ENCODE results near the gene INPP5A. TPM values are rescaled to one million over a fixed set of nuclear protein-coding genes. Genes with fewer than 3 reads are reported as not detected.

The INPP5A gene
- total RNA-seq, 1 donor from 2014 or later, result 36.3 TPM

- H3K9me3 Mint-ChIP-seq (ENCODE audit: unreplicated experiment), result peaks cover 1% of the 10 kb centered on the region
- no peak for DNase-seq
- H3K36me3 Mint-ChIP-seq (ENCODE audit: unreplicated experiment), result no peaks in the 10 kb centered on the region
- no peak overlapping the region for H3K4me3 Mint-ChIP-seq (ENCODE audit: unreplicated experiment)
- peaks cover 3% of the 10 kb centered on the region for H3K27me3 Mint-ChIP-seq (ENCODE audit: unreplicated experiment)
- no peak overlapping the region for H3K27ac Mint-ChIP-seq (ENCODE audit: unreplicated experiment)
- no peak for TF ChIP-seq CTCF (IDR thresholded peaks at IDR 0.05; ENCODE audit: partially characterized antibody, unreplicated experiment)
- peaks cover 9% of the 10 kb centered on the region for H3K4me1 Mint-ChIP-seq (ENCODE audit: low read depth, unreplicated experiment)
Observed at GRCh38 chr10:132735341-132735775, 197.8 kb downstream of the INPP5A start.

- no peaks in the 10 kb centered on the region for H3K36me3 Mint-ChIP-seq (ENCODE audit: unreplicated experiment)
- H3K27me3 Mint-ChIP-seq (ENCODE audit: unreplicated experiment), result peaks cover 3% of the 10 kb centered on the region
- peaks cover 1% of the 10 kb centered on the region for H3K9me3 Mint-ChIP-seq (ENCODE audit: unreplicated experiment)
- TF ChIP-seq CTCF (IDR thresholded peaks at IDR 0.05; ENCODE audit: partially characterized antibody, unreplicated experiment), result no peak
- DNase-seq, result no peak
- peaks cover 9% of the 10 kb centered on the region for H3K4me1 Mint-ChIP-seq (ENCODE audit: low read depth, unreplicated experiment)
- H3K4me3 Mint-ChIP-seq (ENCODE audit: unreplicated experiment), result no peak overlapping the region
- no peak overlapping the region for H3K27ac Mint-ChIP-seq (ENCODE audit: unreplicated experiment)
Observed at GRCh38 chr10:132735923-132736391, 198.4 kb downstream of the INPP5A start.

GRCh38 chr10:132737390-132738048 is 199.9 kb downstream of the INPP5A start:
- Mint-ChIP-seq H3K27ac (ENCODE audit: unreplicated experiment) (no peak overlapping the region), H3K9me3 (ENCODE audit: unreplicated experiment) (peaks cover 4% of the 10 kb centered on the region), H3K27me3 (ENCODE audit: unreplicated experiment) (peaks cover 3% of the 10 kb centered on the region), H3K36me3 (ENCODE audit: unreplicated experiment) (no peaks in the 10 kb centered on the region), H3K4me1 (ENCODE audit: low read depth, unreplicated experiment) (peaks cover 11% of the 10 kb centered on the region), H3K4me3 (ENCODE audit: unreplicated experiment) (no peak overlapping the region)
- no peak for TF ChIP-seq CTCF (IDR thresholded peaks at IDR 0.05; ENCODE audit: partially characterized antibody, unreplicated experiment)
- no peak for DNase-seq

- no peak for TF ChIP-seq CTCF (IDR thresholded peaks at IDR 0.05; ENCODE audit: partially characterized antibody, unreplicated experiment)
- H3K36me3 Mint-ChIP-seq (ENCODE audit: unreplicated experiment), result no peaks in the 10 kb centered on the region
- no peak for DNase-seq
- H3K27ac Mint-ChIP-seq (ENCODE audit: unreplicated experiment), result no peak overlapping the region
- H3K4me1 Mint-ChIP-seq (ENCODE audit: low read depth, unreplicated experiment), result peaks cover 15% of the 10 kb centered on the region
- H3K4me3 Mint-ChIP-seq (ENCODE audit: unreplicated experiment), result no peak overlapping the region
- peaks cover 3% of the 10 kb centered on the region for H3K27me3 Mint-ChIP-seq (ENCODE audit: unreplicated experiment)
- peaks cover 4% of the 10 kb centered on the region for H3K9me3 Mint-ChIP-seq (ENCODE audit: unreplicated experiment)
Observed at GRCh38 chr10:132738454-132739224, 201.1 kb downstream of the INPP5A start.

GRCh38 chr10:132739225-132739613 is 201.6 kb downstream of the INPP5A start:
- peaks cover 15% of the 10 kb centered on the region for H3K4me1 Mint-ChIP-seq (ENCODE audit: low read depth, unreplicated experiment)
- no peak overlapping the region for H3K27ac Mint-ChIP-seq (ENCODE audit: unreplicated experiment)
- no peaks in the 10 kb centered on the region for H3K36me3 Mint-ChIP-seq (ENCODE audit: unreplicated experiment)
- no peak overlapping the region for H3K4me3 Mint-ChIP-seq (ENCODE audit: unreplicated experiment)
- H3K27me3 Mint-ChIP-seq (ENCODE audit: unreplicated experiment), result peaks cover 3% of the 10 kb centered on the region
- no peak for DNase-seq
- H3K9me3 Mint-ChIP-seq (ENCODE audit: unreplicated experiment), result peaks cover 4% of the 10 kb centered on the region
- TF ChIP-seq CTCF (IDR thresholded peaks at IDR 0.05; ENCODE audit: partially characterized antibody, unreplicated experiment), result no peak
